ENCODE data around the gene SHC1. TPM values are rescaled to one million over a fixed set of nuclear protein-coding genes. Genes with fewer than 3 reads are reported as not detected.

Gene SHC1
- polyA plus RNA-seq, 1 experiment = 371 TPM

- TF ChIP-seq, protein P1, sequence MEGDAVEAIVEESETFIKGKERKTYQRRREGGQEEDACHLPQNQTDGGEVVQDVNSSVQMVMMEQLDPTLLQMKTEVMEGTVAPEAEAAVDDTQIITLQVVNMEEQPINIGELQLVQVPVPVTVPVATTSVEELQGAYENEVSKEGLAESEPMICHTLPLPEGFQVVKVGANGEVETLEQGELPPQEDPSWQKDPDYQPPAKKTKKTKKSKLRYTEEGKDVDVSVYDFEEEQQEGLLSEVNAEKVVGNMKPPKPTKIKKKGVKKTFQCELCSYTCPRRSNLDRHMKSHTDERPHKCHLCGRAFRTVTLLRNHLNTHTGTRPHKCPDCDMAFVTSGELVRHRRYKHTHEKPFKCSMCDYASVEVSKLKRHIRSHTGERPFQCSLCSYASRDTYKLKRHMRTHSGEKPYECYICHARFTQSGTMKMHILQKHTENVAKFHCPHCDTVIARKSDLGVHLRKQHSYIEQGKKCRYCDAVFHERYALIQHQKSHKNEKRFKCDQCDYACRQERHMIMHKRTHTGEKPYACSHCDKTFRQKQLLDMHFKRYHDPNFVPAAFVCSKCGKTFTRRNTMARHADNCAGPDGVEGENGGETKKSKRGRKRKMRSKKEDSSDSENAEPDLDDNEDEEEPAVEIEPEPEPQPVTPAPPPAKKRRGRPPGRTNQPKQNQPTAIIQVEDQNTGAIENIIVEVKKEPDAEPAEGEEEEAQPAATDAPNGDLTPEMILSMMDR (IDR thresholded peaks at IDR 0.05; ENCODE audit: low read depth, low read length) = no peak
Observed at GRCh38 chr1:154993572-154994268, 23.2 kb upstream of the SHC1 start, which contains the start of gene LENEP. Gene LENEP (plus strand): TSS chr1:154993586. CDS start chr1:154993608, 22 bp downstream.

GRCh38 chr1:154992721-154993571 is 22.4 kb upstream of the SHC1 start:
- Histone ChIP-seq H3K9me3 (ENCODE audit: control insufficient read depth, insufficient read depth, low read length) (no peaks in the 10 kb centered on the region), H3K27me3 (ENCODE audit: control insufficient read depth, insufficient read depth, low read length) (no peaks in the 10 kb centered on the region), H3K27ac (ENCODE audit: low read depth, low read length) (peak overlapping the region; percentile 21), H3K4me3 (ENCODE audit: low read depth, low read length) (no peak overlapping the region)
- TF ChIP-seq, protein P1 (IDR thresholded peaks at IDR 0.05; ENCODE audit: low read depth, low read length) = peak; percentile 20; the same call in 1 of the 2 replicates
- ChIA-PET POLR2A (interaction anchor here (0.6 to 2.0 kb wide), 4 partner anchors 10 to 92 kb away, joined by 3 to 14 read pairs (median 5); partner anchors contain the start of genes FLAD1 and SHC1), CTCF (interaction anchor here (1.1 to 4.1 kb wide), 5 partner anchors 8 to 92 kb away, joined by 3 to 28 read pairs (median 4); partner anchors contain the start of genes FLAD1 and PBXIP1)
- DNase-seq (ENCODE audit: low read depth, low spot score) = no peak

More at GRCh38 chr1:154993572-154994268, 23.2 kb upstream of the SHC1 start, which contains the start of gene LENEP:
- DNase-seq (ENCODE audit: low read depth, low spot score) = no peak
- Histone ChIP-seq H3K4me3 (ENCODE audit: low read depth, low read length) (no peak within 1 kb of the TSS), H3K9me3 (ENCODE audit: control insufficient read depth, insufficient read depth, low read length) (no peaks in the 10 kb centered on the region), H3K27me3 (ENCODE audit: control insufficient read depth, insufficient read depth, low read length) (no peaks in the 10 kb centered on the region), H3K27ac (ENCODE audit: low read depth, low read length) (peak within 1 kb of the TSS; percentile 21)
- ChIA-PET CTCF (interaction anchor here (0.7 to 4.1 kb wide), 10 partner anchors 9 to 434 kb away, joined by 3 to 28 read pairs (median 4); partner anchors contain the start of genes ADAM15, FLAD1 and PBXIP1), POLR2A (interaction anchor here (0.6 to 2.0 kb wide), 3 partner anchors 23 to 91 kb away, joined by 3 to 14 read pairs (median 5); partner anchors contain the start of gene SHC1)

DNA sequence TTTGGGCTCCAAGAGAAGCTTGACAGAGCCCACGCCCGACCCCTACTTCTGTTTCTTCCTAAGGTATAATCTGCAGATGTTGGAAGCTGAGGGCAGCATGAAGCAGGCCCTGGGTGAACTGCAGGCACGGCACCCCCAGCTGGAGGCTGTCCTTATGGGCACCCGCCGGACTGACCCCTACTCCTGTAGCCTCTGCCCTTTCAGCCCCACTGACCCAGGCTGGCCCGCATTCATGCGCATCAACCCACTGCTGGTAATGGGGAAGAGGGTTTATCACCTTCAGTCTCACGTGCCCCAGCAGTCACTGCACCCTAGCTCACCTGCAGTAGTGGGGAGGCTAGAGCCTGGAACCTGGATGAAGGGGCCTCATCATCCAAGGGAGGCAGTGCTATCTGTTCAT is 19.7 kb upstream of the SHC1 start:
- TF ChIP-seq, protein P1 (IDR thresholded peaks at IDR 0.05; ENCODE audit: low read depth, low read length) = no peak
- no peak for DNase-seq (ENCODE audit: low read depth, low spot score)
- Histone ChIP-seq H3K27me3 (ENCODE audit: control insufficient read depth, insufficient read depth, low read length) (no peaks in the 10 kb centered on the region), H3K4me3 (ENCODE audit: low read depth, low read length) (no peak overlapping the region), H3K9me3 (ENCODE audit: control insufficient read depth, insufficient read depth, low read length) (no peaks in the 10 kb centered on the region), H3K27ac (ENCODE audit: low read depth, low read length) (no peak overlapping the region)
- ChIA-PET CTCF (no interaction called here), POLR2A (no interaction called here)

GRCh38 chr1:154989195-154989860 is 18.8 kb upstream of the SHC1 start:
- CTCF ChIA-PET = interaction anchor here (1.7 kb wide), 1 partner anchor 10 kb away, joined by 8 read pairs; no protein-coding TSS in a partner anchor

More at GRCh38 chr1:154989195-154989860, 18.8 kb upstream of the SHC1 start:
- Histone ChIP-seq H3K27me3 (ENCODE audit: control insufficient read depth, insufficient read depth, low read length) (no peaks in the 10 kb centered on the region), H3K9me3 (ENCODE audit: control insufficient read depth, insufficient read depth, low read length) (no peaks in the 10 kb centered on the region), H3K4me3 (ENCODE audit: low read depth, low read length) (no peak overlapping the region), H3K27ac (ENCODE audit: low read depth, low read length) (no peak overlapping the region)
- TF ChIP-seq, protein P1 (IDR thresholded peaks at IDR 0.05; ENCODE audit: low read depth, low read length) = no peak
- DNase-seq (ENCODE audit: low read depth, low spot score) = no peak
- POLR2A ChIA-PET = no interaction called here
